Neural cell (in vitro differentiated cells): ENCODE data around the gene CACNA2D2. TPM values are rescaled to one million over a fixed set of nuclear protein-coding genes. Genes with fewer than 3 reads are reported as not detected.
A peak's percentile ranks its signal among the peaks of the same experiment; 100 is the strongest.

Experiments
- H2AFZ ChIP-seq: fragments of 200-600, 300-800 bp; sonication (generic), shearing (Covaris generic); 2 replicates; pipeline ENCODE4 v1.6.0; 2014; ENCODE audit warnings: low read depth, mild to moderate bottlenecking, antibody characterized with exemption, low read length, moderate library complexity
- H3F3A ChIP-seq: fragments of 200-600 bp; shearing (Covaris generic); 2 replicates; pipeline ENCODE4 v1.6.1; 2016; ENCODE audit warnings: mild to moderate bottlenecking, moderate library complexity, mixed read lengths, antibody characterized with exemption, low read length; ENCODE audit not compliant: insufficient read depth, poor library complexity, severe bottlenecking
- H3K27ac ChIP-seq: fragments of 200-600, 300-800 bp; sonication (generic), shearing (Covaris generic); 2 replicates; pipeline ENCODE4 v1.5.1; 2014; ENCODE audit warnings: mild to moderate bottlenecking, low read length, moderate library complexity
- H3K27me3 ChIP-seq: fragments of 300-800, 200-600 bp; sonication (generic), shearing (Covaris generic); 2 replicates; pipeline ENCODE4 v1.6.0; 2014; ENCODE audit warnings: mild to moderate bottlenecking, low read depth, low read length, moderate library complexity; ENCODE audit not compliant: insufficient read depth
- H3K36me3 ChIP-seq: fragments of 300-800, 200-600 bp; sonication (generic), shearing (Covaris generic); 2 replicates; pipeline ENCODE4 v1.5.1; 2014; ENCODE audit warnings: mild to moderate bottlenecking, antibody characterized with exemption, low read length, moderate library complexity; ENCODE audit not compliant: insufficient read depth
- H3K4me2 ChIP-seq: fragments of 300-800, 200-600 bp; sonication (generic), shearing (Covaris generic); 2 replicates; pipeline ENCODE4 v1.6.0; 2014; ENCODE audit warnings: mild to moderate bottlenecking, low read length
- H3K4me3 ChIP-seq: fragments of 300-800, 200-600 bp; sonication (generic), shearing (Covaris generic); 2 replicates; pipeline ENCODE4 v1.5.1; 2014; ENCODE audit warnings: mild to moderate bottlenecking, low read length, moderate library complexity
- H3K79me2 ChIP-seq: fragments of 200-600 bp; shearing (Covaris generic); replicated peaks from 2 replicates; pipeline ENCODE4 v1.6.0; 2014; ENCODE audit warnings: mild to moderate bottlenecking, low read length, moderate library complexity; ENCODE audit not compliant: insufficient read depth
- H3K9ac ChIP-seq: fragments of 300-800, 200-600 bp; sonication (generic), shearing (Covaris generic); 2 replicates; pipeline ENCODE4 v1.6.1; 2016; ENCODE audit warnings: mild to moderate bottlenecking, low read length, mixed read lengths
- H3K9me2 ChIP-seq: fragments of 200-600 bp; shearing (Covaris generic); 2 replicates; pipeline ENCODE4 v1.6.1; 2016; ENCODE audit warnings: mild to moderate bottlenecking, low read length, mixed read lengths; ENCODE audit not compliant: insufficient read depth
- H3K9me3 ChIP-seq: fragments of 200-600, 300-800 bp; sonication (generic), shearing (Covaris generic); 2 replicates; pipeline ENCODE4 v1.6.1; 2016; ENCODE audit warnings: mild to moderate bottlenecking, mixed run types, low read length, moderate library complexity, mixed read lengths
- H4K20me1 ChIP-seq: fragments of 200-600 bp; shearing (Covaris generic); 2 replicates; pipeline ENCODE4 v1.6.1; 2016; ENCODE audit warnings: mild to moderate bottlenecking, mixed run types; ENCODE audit not compliant: insufficient read depth
- EP300 ChIP-seq: fragments of 450-650 bp; conservative IDR thresholded peaks from 2 replicates; pipeline ENCODE4 v1.6.1; 2014; ENCODE audit warnings: antibody characterized with exemption, mild to moderate bottlenecking, moderate library complexity; ENCODE audit not compliant: poor library complexity, severe bottlenecking
- EZH2 ChIP-seq: fragments of 200-600, 300-800 bp; shearing (Covaris generic), sonication (generic); IDR thresholded peaks from 2 replicates; pipeline ENCODE4 v1.6.1; 2014; ENCODE audit warnings: antibody characterized with exemption, low read length, borderline replicate concordance, mild to moderate bottlenecking; ENCODE audit not compliant: insufficient read depth, poor library complexity, severe bottlenecking
- MXI1 ChIP-seq: fragments of 450-650 bp; conservative IDR thresholded peaks from 2 replicates; pipeline ENCODE4 v1.6.1; 2014; ENCODE audit warnings: antibody characterized with exemption, mild to moderate bottlenecking; ENCODE audit not compliant: poor library complexity, severe bottlenecking
- POLR2AphosphoS5 ChIP-seq: IDR thresholded peaks from 2 replicates; pipeline ENCODE4 v1.6.1; 2012
- RAD21 ChIP-seq: fragments of 450-650 bp; conservative IDR thresholded peaks from 2 replicates; pipeline ENCODE4 v1.6.1; 2014; ENCODE audit warnings: antibody characterized with exemption, mild to moderate bottlenecking, moderate library complexity
- SMC3 ChIP-seq: fragments of 450-650 bp; conservative IDR thresholded peaks from 2 replicates; pipeline ENCODE4 v1.6.1; 2014; ENCODE audit warnings: antibody characterized with exemption, mild to moderate bottlenecking, moderate library complexity; ENCODE audit not compliant: poor library complexity
- TAF1 ChIP-seq: IDR thresholded peaks from 2 replicates; pipeline ENCODE4 v1.6.1; 2012; ENCODE audit warnings: low read depth
- polyA plus RNA-seq: library from polyadenylated mRNA; depleted of rRNA; stranded (reverse); fragments of >200 nt; gene quantifications from 2 replicates; pipeline ENCODE4 v1.2.3, GENCODE V29; 2014
- TF ChIP-seq, protein P1 (sequence below): IDR thresholded peaks from 2 replicates; pipeline ENCODE4 v1.6.1; 2012; ENCODE audit warnings: borderline replicate concordance
- TF ChIP-seq, protein P2 (sequence below): fragments of 450-650 bp; IDR thresholded peaks from 2 replicates; pipeline ENCODE4 v1.5.1; 2014; ENCODE audit warnings: antibody characterized with exemption, mild to moderate bottlenecking, moderate library complexity; ENCODE audit not compliant: poor library complexity, severe bottlenecking

The CACNA2D2 gene
- polyA plus RNA-seq, 1 donor from 2014 or later = 7.8 TPM

DNA sequence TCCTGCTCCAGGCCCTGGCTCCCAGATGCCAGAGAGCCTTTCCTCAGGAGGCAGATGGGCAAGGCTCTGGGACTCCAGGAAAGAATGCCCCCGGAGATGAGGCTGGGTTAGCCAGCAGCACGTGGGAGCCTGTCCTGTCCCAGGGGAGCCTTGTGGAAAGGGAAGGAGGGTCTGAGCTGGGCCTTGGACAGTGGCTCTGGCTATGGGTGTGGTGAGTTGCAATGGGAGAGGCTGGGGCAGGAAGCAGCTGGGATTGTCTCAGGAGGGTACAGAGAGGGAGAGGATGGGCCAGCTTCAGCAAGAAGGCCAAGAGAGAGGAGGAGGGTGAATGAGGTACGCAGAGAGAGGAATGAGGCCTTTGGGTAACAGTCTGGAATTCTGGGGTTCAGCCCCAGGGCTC, 17.4 kb upstream of the CACNA2D2 start:
- no peaks in the 10 kb centered on the region for H3K36me3 ChIP-seq
- H3K27ac ChIP-seq = no peak overlapping the region
- H3K9me2 ChIP-seq = no peaks in the 10 kb centered on the region
- H3F3A ChIP-seq = peaks cover 8% of the 10 kb centered on the region
- no peaks in the 10 kb centered on the region for H3K9me3 ChIP-seq
- TF ChIP-seq TAF1 = no peak
- TF ChIP-seq, protein P1, sequence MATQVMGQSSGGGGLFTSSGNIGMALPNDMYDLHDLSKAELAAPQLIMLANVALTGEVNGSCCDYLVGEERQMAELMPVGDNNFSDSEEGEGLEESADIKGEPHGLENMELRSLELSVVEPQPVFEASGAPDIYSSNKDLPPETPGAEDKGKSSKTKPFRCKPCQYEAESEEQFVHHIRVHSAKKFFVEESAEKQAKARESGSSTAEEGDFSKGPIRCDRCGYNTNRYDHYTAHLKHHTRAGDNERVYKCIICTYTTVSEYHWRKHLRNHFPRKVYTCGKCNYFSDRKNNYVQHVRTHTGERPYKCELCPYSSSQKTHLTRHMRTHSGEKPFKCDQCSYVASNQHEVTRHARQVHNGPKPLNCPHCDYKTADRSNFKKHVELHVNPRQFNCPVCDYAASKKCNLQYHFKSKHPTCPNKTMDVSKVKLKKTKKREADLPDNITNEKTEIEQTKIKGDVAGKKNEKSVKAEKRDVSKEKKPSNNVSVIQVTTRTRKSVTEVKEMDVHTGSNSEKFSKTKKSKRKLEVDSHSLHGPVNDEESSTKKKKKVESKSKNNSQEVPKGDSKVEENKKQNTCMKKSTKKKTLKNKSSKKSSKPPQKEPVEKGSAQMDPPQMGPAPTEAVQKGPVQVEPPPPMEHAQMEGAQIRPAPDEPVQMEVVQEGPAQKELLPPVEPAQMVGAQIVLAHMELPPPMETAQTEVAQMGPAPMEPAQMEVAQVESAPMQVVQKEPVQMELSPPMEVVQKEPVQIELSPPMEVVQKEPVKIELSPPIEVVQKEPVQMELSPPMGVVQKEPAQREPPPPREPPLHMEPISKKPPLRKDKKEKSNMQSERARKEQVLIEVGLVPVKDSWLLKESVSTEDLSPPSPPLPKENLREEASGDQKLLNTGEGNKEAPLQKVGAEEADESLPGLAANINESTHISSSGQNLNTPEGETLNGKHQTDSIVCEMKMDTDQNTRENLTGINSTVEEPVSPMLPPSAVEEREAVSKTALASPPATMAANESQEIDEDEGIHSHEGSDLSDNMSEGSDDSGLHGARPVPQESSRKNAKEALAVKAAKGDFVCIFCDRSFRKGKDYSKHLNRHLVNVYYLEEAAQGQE = no peak
- TF ChIP-seq POLR2AphosphoS5 = no peak
- no peak overlapping the region for H3K4me2 ChIP-seq
- no peak overlapping the region for H3K4me3 ChIP-seq
- no peaks in the 10 kb centered on the region for H4K20me1 ChIP-seq
- H2AFZ ChIP-seq = no peak overlapping the region
- no peak overlapping the region for H3K9ac ChIP-seq
- H3K27me3 ChIP-seq = no peaks in the 10 kb centered on the region
- no peaks in the 10 kb centered on the region for H3K79me2 ChIP-seq

DNA sequence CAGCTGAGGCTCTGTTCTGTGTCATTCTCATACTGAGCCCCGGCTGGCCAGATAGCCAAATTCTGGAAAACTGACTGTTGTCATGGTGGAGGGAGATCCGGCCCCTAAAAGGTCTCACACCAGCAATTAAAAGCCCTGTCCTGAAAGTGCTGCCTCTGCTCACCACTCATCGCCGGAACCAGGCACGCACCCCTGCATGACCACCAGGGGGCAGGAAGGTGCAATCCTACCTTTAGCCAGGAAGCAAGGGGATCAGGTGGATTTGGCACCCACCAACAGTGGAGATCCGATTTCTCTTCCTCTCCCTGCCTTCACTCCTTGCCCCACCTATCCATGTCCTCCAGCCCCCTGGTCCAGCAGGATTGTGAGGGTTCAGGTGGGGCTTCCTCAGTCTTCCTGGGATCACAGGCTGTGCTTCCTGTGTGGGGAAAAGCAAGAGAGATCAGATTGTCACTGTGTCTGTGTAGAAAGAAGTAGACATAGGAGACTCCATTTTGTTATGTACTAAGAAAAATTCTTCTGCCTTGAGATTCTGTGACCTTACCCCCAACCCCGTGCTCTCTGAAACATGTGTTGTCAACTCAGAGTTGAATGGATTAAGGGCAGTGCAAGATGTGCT, 16.1 kb upstream of the CACNA2D2 start:
- no peaks in the 10 kb centered on the region for H3K9me2 ChIP-seq
- no peaks in the 10 kb centered on the region for H3K79me2 ChIP-seq
- H3K36me3 ChIP-seq = no peaks in the 10 kb centered on the region
- no peak overlapping the region for H3K27ac ChIP-seq
- H2AFZ ChIP-seq = no peak overlapping the region
- TF ChIP-seq, protein P1 = no peak
- no peak for TF ChIP-seq EP300
- no peak for TF ChIP-seq POLR2AphosphoS5
- peak; percentile 82 for TF ChIP-seq SMC3
- TF ChIP-seq TAF1 = no peak
- peak; percentile 70 for TF ChIP-seq RAD21
- TF ChIP-seq, protein P2, sequence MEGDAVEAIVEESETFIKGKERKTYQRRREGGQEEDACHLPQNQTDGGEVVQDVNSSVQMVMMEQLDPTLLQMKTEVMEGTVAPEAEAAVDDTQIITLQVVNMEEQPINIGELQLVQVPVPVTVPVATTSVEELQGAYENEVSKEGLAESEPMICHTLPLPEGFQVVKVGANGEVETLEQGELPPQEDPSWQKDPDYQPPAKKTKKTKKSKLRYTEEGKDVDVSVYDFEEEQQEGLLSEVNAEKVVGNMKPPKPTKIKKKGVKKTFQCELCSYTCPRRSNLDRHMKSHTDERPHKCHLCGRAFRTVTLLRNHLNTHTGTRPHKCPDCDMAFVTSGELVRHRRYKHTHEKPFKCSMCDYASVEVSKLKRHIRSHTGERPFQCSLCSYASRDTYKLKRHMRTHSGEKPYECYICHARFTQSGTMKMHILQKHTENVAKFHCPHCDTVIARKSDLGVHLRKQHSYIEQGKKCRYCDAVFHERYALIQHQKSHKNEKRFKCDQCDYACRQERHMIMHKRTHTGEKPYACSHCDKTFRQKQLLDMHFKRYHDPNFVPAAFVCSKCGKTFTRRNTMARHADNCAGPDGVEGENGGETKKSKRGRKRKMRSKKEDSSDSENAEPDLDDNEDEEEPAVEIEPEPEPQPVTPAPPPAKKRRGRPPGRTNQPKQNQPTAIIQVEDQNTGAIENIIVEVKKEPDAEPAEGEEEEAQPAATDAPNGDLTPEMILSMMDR = peak; percentile 77
- TF ChIP-seq MXI1 = no peak
- no peak for TF ChIP-seq EZH2
- H4K20me1 ChIP-seq = no peaks in the 10 kb centered on the region
- no peak overlapping the region for H3K4me2 ChIP-seq
- H3K4me3 ChIP-seq = no peak overlapping the region
- H3K27me3 ChIP-seq = no peaks in the 10 kb centered on the region
- H3K9me3 ChIP-seq = no peaks in the 10 kb centered on the region
- peaks cover 8% of the 10 kb centered on the region for H3F3A ChIP-seq
- H3K9ac ChIP-seq = no peak overlapping the region
